GM18951 (cell line): ENCODE data around the gene CATSPERE.

ENCODE experiments used
- POLR2A ChIP-seq: IDR thresholded peaks from 4 replicates; pipeline ENCODE4 v1.6.1; 2011; ENCODE audit warnings: mild to moderate bottlenecking; ENCODE audit not compliant: insufficient read length, insufficient read depth; ENCODE audit errors: extremely low read depth
- in situ Hi-C: fragments of 300-500 bp; cut with MboI; formaldehyde crosslinking; loops from one replicate; pipeline ENCODE4 v1.12.0; 2022; ENCODE audit warnings: low sequenced_read_pairs, mixed read lengths, inconsistent platforms; ENCODE audit not compliant: unreplicated experiment

Gene CATSPERE

DNA sequence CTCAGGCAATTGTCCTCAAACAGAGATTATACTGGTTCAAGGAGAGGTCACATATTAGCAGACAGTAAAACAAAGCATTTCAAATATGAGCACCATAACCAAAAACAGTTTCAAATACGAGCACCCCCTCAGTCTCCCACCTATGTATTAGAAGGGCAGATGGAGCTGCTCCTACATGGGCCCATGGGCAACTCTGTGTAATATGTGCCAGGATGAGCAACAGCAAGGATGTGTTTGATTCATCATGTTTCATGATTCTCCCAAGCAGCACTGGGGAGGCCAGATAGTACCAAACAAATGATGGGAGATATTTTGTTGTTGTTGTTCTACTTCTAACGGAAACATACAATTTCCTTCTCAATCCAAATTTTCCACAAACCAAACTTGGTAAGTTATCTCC lies 18.2 kb upstream of the CATSPERE start:
- TF ChIP-seq POLR2A = no peak
- in situ Hi-C loops = no loop called here

DNA sequence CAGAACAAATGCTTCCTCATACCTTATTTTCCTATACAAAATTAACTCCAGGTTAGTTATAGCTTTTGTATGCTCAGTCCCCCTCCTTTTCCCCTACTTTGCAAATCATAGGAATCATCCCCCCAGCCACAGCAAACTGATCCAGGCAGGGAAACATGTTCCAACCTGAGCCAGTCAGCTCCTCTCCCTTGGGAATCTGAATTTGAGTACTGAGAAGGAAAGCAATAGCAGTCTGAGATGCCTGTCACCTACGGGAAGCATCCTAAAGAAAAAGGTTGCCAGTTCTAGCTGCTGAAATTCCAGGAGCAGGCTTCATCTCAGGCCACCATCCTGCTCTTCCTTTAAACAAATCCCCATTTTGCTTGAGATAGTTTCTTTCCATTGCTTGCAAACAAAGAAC lies 16.2 kb upstream of the CATSPERE start:
- no peak for TF ChIP-seq POLR2A
- in situ Hi-C loops = no loop called here

DNA sequence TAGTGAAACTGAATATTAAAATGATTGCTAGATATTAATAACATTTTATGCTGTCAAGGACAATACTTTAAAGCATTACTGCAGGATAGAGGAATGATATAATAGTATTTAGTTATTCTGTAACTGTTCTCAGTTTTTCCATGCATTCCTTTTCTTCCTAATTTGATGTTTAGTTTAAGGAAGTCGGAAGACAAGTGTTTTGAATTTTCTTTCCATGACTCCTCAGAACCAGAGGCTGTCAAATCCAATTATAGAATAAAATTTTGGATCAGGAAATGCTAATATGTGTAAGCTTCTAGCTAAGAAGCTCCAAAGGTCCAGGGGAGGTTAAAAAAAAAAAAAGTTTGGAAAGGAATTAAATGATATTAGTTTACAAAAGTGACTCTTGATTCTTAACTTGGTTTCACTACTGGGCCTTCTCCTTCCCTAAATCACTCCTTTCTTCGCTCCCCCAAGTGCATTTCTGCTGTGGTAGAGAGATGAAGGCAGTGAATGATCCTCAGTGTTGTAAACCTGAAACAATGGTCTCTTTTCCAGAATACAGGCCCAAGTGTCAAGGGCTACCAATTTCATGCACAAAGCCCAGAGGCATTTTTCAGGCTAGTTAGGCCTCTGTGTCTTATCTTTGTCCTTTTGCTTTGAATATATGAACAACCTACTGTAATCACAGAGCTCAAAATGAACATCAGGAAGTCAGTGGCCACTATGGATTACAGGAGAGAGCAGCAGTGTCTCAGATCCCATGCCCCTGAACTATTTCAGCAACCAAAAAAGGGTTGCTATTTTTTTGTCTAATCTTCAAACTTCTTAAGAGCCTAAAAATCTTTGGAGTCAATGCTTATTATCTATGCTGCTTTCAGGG lies 15.5 kb upstream of the CATSPERE start:
- TF ChIP-seq POLR2A = no peak
- in situ Hi-C loops = no loop called here

- in situ Hi-C loops = no loop called here
- TF ChIP-seq POLR2A = no peak
These were observed 14.0 kb upstream of the CATSPERE start for GRCh38 chr1:244447024-244447423.

DNA sequence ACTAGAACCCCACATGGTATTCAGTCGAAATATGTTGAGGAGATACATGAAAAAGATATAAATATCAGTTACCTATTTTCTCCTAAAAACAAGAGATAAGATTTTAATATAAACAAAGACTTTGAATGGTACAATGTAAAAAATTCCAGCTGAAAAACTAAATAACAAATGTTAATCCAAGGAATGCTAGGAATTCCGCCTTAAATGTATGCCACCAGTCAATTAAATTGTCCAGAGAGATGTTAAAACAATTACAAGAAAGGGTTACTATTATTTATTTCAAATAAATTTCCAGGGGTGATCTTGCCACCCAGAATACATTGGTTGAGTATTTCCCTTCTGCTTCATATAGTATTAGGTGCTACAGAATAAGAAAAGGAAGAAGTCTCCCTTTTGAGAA lies 13.5 kb upstream of the CATSPERE start:
- TF ChIP-seq POLR2A = no peak
- in situ Hi-C loops = no loop called here

GRCh38 chr1:244448279-244449036 lies 12.6 kb upstream of the CATSPERE start:
- in situ Hi-C loops = no loop called here
- TF ChIP-seq POLR2A = no peak

- TF ChIP-seq POLR2A = no peak
- in situ Hi-C loops = no loop called here
These were observed 11.1 kb upstream of the CATSPERE start for GRCh38 chr1:244449936-244450508.

DNA sequence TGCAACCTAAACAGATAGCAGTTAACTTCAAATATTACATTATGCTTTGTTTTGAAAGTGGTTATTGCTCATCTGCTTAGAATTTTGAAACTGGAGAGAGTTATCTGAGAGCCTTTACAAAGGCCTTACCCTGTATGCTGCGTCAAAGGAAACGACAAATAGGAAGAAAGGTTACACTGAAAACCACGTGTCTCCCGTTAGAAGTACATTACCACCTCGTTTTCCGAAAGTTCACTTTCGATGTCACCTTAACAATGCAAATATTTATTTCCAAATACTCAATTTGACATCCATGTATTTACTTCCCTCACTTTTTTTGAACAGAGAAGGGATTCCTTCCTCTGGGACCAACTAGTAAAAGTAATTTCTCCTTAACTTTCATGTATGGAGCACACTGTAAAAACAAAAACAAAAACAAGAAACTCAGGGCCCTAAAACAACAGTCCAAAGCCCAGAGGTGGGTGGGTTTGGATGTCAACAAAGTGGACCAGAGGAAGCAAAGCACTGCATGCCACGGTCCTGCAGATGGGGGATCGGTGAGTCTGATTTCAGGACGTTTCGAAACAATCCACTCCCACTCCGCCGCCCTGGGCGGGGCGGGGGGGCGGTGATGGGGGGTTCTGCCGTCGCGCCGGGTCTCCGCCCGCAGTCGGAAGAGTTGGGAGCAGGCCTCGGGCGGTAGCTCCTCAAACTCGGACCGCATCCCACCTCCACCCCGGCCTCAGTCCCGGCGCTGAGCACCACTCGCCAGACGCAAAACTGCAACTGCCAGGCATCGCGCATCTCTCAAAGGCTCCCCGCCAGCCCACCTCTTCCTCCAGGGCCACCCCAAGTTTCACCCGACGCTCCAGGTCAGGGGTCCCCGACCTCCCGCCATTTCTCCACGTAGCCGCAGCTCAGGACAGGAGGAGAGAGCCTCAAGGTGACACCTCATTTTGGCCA lies 10.2 kb upstream of the CATSPERE start:
- in situ Hi-C loops = no loop called here
- TF ChIP-seq POLR2A = no peak

GRCh38 chr1:244451539-244451950 lies 9.5 kb upstream of the CATSPERE start, which contains the start of gene ADSS2:
Gene ADSS2, minus strand, starts transcription at chr1:244451909. Its CDS starts 92 bp downstream, at chr1:244451817.
- TF ChIP-seq POLR2A = peak; percentile 94
- in situ Hi-C loops = no loop called here

GRCh38 chr1:244451951-244452795 lies 8.9 kb upstream of the CATSPERE start:
- peak; percentile 37 for TF ChIP-seq POLR2A
- in situ Hi-C loops = no loop called here

DNA sequence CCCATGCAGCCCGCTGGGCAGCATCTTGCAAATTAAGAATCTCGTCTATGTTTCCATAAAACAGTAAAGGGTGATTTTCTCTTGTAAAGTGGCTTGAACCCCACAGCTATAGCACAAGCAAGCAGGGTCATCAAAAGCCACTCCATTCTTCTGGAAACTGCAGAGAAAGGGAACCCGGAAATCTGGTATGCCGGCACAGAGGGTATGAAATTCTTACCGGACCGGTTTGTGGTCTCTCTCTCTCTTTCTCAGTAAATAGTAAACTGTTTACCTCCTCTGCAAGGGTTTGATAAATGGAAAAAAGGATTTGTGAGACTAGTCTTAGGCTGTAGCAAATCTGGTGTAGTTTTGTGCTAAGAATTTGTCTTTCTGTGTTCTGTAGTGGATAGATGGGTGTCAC lies 6.7 kb upstream of the CATSPERE start:
- in situ Hi-C loops = no loop called here
- no peak for TF ChIP-seq POLR2A

DNA sequence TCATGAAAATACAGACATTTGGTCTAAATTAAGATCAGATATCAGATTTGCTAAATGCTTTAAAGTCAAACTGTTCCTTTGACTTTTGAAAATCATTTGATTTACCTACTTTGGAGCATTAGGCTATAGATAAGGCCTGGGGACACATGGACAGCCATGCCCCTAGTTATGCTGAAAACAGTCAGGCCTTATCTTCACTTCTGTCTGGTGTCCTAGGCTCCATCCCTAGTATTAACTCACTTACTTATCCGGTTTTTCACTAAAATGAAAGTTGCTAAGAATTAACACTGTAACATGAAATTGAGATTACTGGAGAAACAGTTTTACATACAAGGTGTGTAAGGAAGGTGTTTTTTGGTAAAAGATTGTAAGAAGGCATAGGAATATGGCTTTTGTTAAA lies 4.5 kb upstream of the CATSPERE start:
- in situ Hi-C loops = no loop called here

DNA sequence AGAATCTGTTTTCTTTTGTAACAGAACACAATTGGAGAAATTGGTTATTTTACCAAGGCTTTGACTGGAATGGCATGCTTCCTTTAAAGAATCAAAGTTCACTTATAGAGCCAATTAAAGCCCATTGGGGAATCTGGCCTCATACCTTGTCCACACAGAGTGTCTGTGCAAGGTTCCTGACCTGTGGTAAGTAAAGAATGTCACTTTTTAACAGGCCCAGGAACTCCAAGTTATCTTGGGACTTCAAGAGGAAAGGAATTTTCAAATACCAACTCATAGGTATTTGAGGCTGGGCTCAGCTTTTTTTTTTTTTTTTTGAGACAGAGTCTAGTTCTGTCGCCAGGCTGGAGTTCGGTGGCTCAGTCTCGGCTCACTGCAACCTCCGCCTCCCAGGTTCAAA lies 2.3 kb upstream of the CATSPERE start:
- no peak for TF ChIP-seq POLR2A

More for the DNA sequence above, 4.5 kb upstream of the CATSPERE start:
- no peak for TF ChIP-seq POLR2A

More for the DNA sequence above, 2.3 kb upstream of the CATSPERE start:
- in situ Hi-C loops = no loop called here
